Measurements from ENCODE around the gene APOA4. TPM values are rescaled to one million over a fixed set of nuclear protein-coding genes. Genes with fewer than 3 reads are reported as not detected.

The APOA4 gene
- total and polyA plus RNA-seq, 2 of the 13 experiments (the other 11 are each of a cell fraction or from before 2014, with no cell fraction given) = 3.8 to 7.2 TPM

GRCh38 chr11:116833816-116834534, 10.9 kb upstream of the APOA4 start (continued):
- TF ChIP-seq HBP1 (CRISPR knock-in tag; IDR thresholded peaks at IDR 0.05; ENCODE audit: low read depth) (0 out of 2 replicates have a peak, but pooled peaks have one; percentile 33), ZFY (CRISPR knock-in tag; IDR thresholded peaks at IDR 0.05) (peak; percentile 78), NFATC3 (CRISPR knock-in tag; IDR thresholded peaks at IDR 0.05) (no peak), ZNF253 (CRISPR knock-in tag; IDR thresholded peaks at IDR 0.05; ENCODE audit: borderline replicate concordance) (no peak), SAP130 (CRISPR knock-in tag; IDR thresholded peaks at IDR 0.05; ENCODE audit: low read depth) (peak; percentile 80), DMAP1 (CRISPR knock-in tag; IDR thresholded peaks at IDR 0.05) (no peak), SOX5 (CRISPR knock-in tag; IDR thresholded peaks at IDR 0.05; ENCODE audit: borderline replicate concordance) (peak; percentile 78), ZBTB20 (CRISPR knock-in tag; IDR thresholded peaks at IDR 0.05; ENCODE audit: borderline replicate concordance, low read depth) (peak; percentile 54; the same call in 1 of the 2 replicates), ZNF513 (CRISPR knock-in tag; conservative IDR thresholded peaks at IDR 0.05) (no peak), ZNF30 (CRISPR knock-in tag; IDR thresholded peaks at IDR 0.05) (no peak), ZMYM4 (CRISPR knock-in tag; IDR thresholded peaks at IDR 0.05) (peak; percentile 29; the same call in 1 of the 2 replicates), LRRFIP1 (CRISPR knock-in tag; conservative IDR thresholded peaks at IDR 0.05) (no peak), TERF1 (CRISPR knock-in tag; IDR thresholded peaks at IDR 0.05) (no peak), FOXM1 (CRISPR knock-in tag; IDR thresholded peaks at IDR 0.05) (no peak), CEBPB (IDR thresholded peaks at IDR 0.05; ENCODE audit: borderline replicate concordance, low read depth, low read length) (no peak), ZNF773 (CRISPR knock-in tag; IDR thresholded peaks at IDR 0.05; ENCODE audit: borderline replicate concordance) (no peak), ARID4A (CRISPR knock-in tag; IDR thresholded peaks at IDR 0.05; ENCODE audit: borderline replicate concordance) (peak; percentile 60; the same call in 1 of the 2 replicates)

Measured in HepG2 (cell line).